Smooth muscle cell (in vitro differentiated cells): ENCODE results near the gene KAT6B. TPM values are rescaled to one million over a fixed set of nuclear protein-coding genes. Genes with fewer than 3 reads are reported as not detected.
A peak's percentile ranks its signal among the peaks of the same experiment; 100 is the strongest.

Experiments used
- DNase-seq: peaks from one replicate; lab custom pipeline; 2025; ENCODE audit not compliant: unreplicated experiment; lab: John Stamatoyannopoulos, UW
- H2AFZ ChIP-seq: fragments of 200-600 bp; sonication (generic); 2 replicates; pipeline ENCODE4 v1.6.0; 2016; ENCODE audit warnings: antibody characterized with exemption, low read depth, mild to moderate bottlenecking
- H3F3A ChIP-seq: fragments of 200-600 bp; sonication (generic); 2 replicates; pipeline ENCODE4 v1.6.0; 2017; ENCODE audit warnings: antibody characterized with exemption, low read depth
- H3K27ac ChIP-seq: fragments of 200-600 bp; sonication (generic); 2 replicates; pipeline ENCODE4 v1.5.1; 2016; ENCODE audit warnings: low read depth, mild to moderate bottlenecking
- H3K27me3 ChIP-seq: fragments of 200-600 bp; sonication (generic); 2 replicates; pipeline ENCODE4 v1.6.1; 2016; ENCODE audit warnings: low read depth, mild to moderate bottlenecking
- H3K36me3 ChIP-seq: fragments of 200-600 bp; sonication (generic); 2 replicates; pipeline ENCODE4 v1.5.1; 2016; ENCODE audit warnings: low read depth
- H3K4me1 ChIP-seq: fragments of 200-600 bp; sonication (generic); 2 replicates; pipeline ENCODE4 v1.5.1; 2016; ENCODE audit warnings: low read depth
- H3K4me2 ChIP-seq: fragments of 200-600 bp; sonication (generic); 2 replicates; pipeline ENCODE4 v1.6.0; 2016; ENCODE audit warnings: mild to moderate bottlenecking
- H3K4me3 ChIP-seq: fragments of 200-600 bp; sonication (generic); 2 replicates; pipeline ENCODE4 v1.5.1; 2016; ENCODE audit warnings: mild to moderate bottlenecking
- H3K79me2 ChIP-seq: fragments of 200-600 bp; sonication (generic); 2 replicates; pipeline ENCODE4 v1.6.0; 2016; ENCODE audit warnings: low read depth, mild to moderate bottlenecking
- H3K9ac ChIP-seq: fragments of 200-600 bp; sonication (generic); 2 replicates; pipeline ENCODE4 v1.6.0; 2016; ENCODE audit warnings: low read depth
- H3K9me3 ChIP-seq: fragments of 200-600 bp; sonication (generic); replicated peaks from 2 replicates; pipeline ENCODE4 v1.5.1; 2016; ENCODE audit warnings: low read depth
- H4K20me1 ChIP-seq: fragments of 200-600 bp; sonication (generic); 2 replicates; pipeline ENCODE4 v1.6.0; 2016; ENCODE audit warnings: low read depth
- WGBS: methylation state at CpG from one replicate; pipeline ENCODE4 v1.1.7; 2016; ENCODE audit warnings: low lambda C conversion rate; 5-methylcytosine and 5-hydroxymethylcytosine counted together
- polyA plus RNA-seq: library from polyadenylated mRNA; unstranded; fragments of >200 nt; fragmentation: Nextera tagmentation; extraction: Ambion mirVana; gene quantifications from 2 replicates; pipeline ENCODE4 v1.2.1, GENCODE V29; 2016
- total RNA-seq: library from RNA; depleted of rRNA; stranded (reverse); fragments of >200 nt; gene quantifications from 2 replicates; pipeline ENCODE4 v1.2.3, GENCODE V29; 2014
- TF ChIP-seq, protein P1 (sequence below): fragments of 200-600 bp; sonication (generic); IDR thresholded peaks from 2 replicates; pipeline ENCODE4 v1.5.1; 2017; ENCODE audit warnings: borderline replicate concordance, mild to moderate bottlenecking, antibody characterized with exemption; ENCODE audit not compliant: insufficient read depth, poor library complexity, severe bottlenecking

KAT6B gene
- total and polyA plus RNA-seq, 2 experiments from 2014 or later, result 9.0 to 19.8 TPM

- H3K4me1 ChIP-seq, result no peaks in the 10 kb centered on the region
- no peak for DNase-seq
Observed at GRCh38 chr10:75042292-75042974, 216.0 kb downstream of the KAT6B start.

DNA sequence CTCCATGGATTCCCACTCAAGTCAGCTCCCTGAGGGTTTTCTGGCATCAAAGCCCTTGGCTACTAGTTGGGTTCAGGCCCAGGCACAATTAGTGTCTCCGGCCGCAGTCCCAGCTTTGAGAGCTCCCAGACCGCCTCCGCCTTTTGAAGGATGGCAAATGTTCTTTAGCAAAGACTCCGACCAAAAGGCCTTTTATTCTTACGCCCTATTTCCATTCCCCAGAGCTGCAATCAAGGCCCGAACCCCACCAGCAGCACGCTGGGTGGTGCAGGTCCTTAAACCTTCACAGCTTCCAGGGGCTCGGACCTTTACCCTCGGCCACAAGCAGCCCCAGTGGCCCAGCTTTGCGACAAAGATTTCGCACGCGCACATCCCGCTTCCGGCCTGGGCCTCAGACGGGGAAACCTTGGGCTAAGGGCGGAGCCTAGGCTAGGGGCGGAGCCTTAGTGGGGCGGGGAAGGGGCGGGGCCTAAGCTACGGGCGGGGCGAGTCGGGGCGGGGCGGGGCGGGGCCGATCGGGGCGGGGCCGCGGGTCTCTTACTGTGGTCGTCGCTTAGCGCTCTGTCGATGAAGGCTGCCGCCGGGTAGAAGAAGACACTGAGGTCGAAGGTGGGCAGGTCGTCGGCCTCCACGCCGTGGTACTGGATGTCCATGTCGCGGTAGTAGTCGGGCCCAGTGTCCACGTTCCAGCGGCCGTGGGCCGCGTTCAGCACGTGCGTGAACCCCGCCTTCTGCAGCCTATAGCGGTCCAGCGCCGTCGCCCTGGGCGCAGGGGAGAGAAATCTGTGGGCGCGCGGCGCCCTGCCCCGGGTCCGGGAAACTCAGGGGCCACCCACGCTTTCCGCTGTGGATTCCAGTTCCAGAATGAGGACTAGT lies 217.1 kb downstream of the KAT6B start:
- no peaks in the 10 kb centered on the region for H3K4me1 ChIP-seq
- no peak overlapping the region for H3K4me2 ChIP-seq
- H2AFZ ChIP-seq, result no peak overlapping the region
- no peaks in the 10 kb centered on the region for H3F3A ChIP-seq
- no peak for DNase-seq
- H3K4me3 ChIP-seq, result no peak overlapping the region
- no peaks in the 10 kb centered on the region for H3K27me3 ChIP-seq
- TF ChIP-seq, protein P1, sequence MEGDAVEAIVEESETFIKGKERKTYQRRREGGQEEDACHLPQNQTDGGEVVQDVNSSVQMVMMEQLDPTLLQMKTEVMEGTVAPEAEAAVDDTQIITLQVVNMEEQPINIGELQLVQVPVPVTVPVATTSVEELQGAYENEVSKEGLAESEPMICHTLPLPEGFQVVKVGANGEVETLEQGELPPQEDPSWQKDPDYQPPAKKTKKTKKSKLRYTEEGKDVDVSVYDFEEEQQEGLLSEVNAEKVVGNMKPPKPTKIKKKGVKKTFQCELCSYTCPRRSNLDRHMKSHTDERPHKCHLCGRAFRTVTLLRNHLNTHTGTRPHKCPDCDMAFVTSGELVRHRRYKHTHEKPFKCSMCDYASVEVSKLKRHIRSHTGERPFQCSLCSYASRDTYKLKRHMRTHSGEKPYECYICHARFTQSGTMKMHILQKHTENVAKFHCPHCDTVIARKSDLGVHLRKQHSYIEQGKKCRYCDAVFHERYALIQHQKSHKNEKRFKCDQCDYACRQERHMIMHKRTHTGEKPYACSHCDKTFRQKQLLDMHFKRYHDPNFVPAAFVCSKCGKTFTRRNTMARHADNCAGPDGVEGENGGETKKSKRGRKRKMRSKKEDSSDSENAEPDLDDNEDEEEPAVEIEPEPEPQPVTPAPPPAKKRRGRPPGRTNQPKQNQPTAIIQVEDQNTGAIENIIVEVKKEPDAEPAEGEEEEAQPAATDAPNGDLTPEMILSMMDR, result no peak
- H3K79me2 ChIP-seq, result no peaks in the 10 kb centered on the region
- H3K9me3 ChIP-seq, result no peaks in the 10 kb centered on the region
- H4K20me1 ChIP-seq, result no peaks in the 10 kb centered on the region
- peak overlapping the region; percentile 80 for H3K27ac ChIP-seq
- H3K9ac ChIP-seq, result no peak overlapping the region
- no peaks in the 10 kb centered on the region for H3K36me3 ChIP-seq
- WGBS, result 79% methylated on average over 57 of the region's 68 CpGs

More at GRCh38 chr10:75042292-75042974, 216.0 kb downstream of the KAT6B start:
- WGBS, result 86% methylated on average over 1 of the region's 1 CpG
- Histone ChIP-seq H3K9ac (peak overlapping the region; percentile 42), H3K79me2 (no peaks in the 10 kb centered on the region), H3F3A (no peaks in the 10 kb centered on the region), H3K27me3 (no peaks in the 10 kb centered on the region), H3K4me3 (no peak overlapping the region), H3K4me2 (no peak overlapping the region), H2AFZ (no peak overlapping the region), H4K20me1 (no peaks in the 10 kb centered on the region), H3K9me3 (no peaks in the 10 kb centered on the region), H3K27ac (peak overlapping the region; percentile 80), H3K36me3 (no peaks in the 10 kb centered on the region)
- TF ChIP-seq, protein P1, result no peak

GRCh38 chr10:75048669-75049098 lies 222.3 kb downstream of the KAT6B start:
- Histone ChIP-seq H3K36me3 (no peaks in the 10 kb centered on the region), H4K20me1 (no peaks in the 10 kb centered on the region), H3K4me1 (peaks cover 11% of the 10 kb centered on the region), H3F3A (no peaks in the 10 kb centered on the region), H3K27me3 (no peaks in the 10 kb centered on the region), H3K4me3 (no peak overlapping the region), H3K4me2 (no peak overlapping the region), H3K9ac (no peak overlapping the region), H2AFZ (peak overlapping the region; percentile 73), H3K27ac (peak overlapping the region; percentile 19), H3K9me3 (no peaks in the 10 kb centered on the region), H3K79me2 (no peaks in the 10 kb centered on the region)
- 80% methylated on average over 9 of the region's 9 CpGs for WGBS
- TF ChIP-seq, protein P1, result no peak
- no peak for DNase-seq
